Ovary (tissue), 9 donors: ENCODE data around the gene DUT. TPM values are rescaled to one million over a fixed set of nuclear protein-coding genes. Genes with fewer than 3 reads are reported as not detected.

Experiments
- DNase-seq, 5 donors: peaks; one replicate each; pipeline ENCODE4 v3.0.0-alpha.2; 2019 to 2020
- H3K27ac ChIP-seq, 2 donors: fragments of 200-600 bp; one replicate each; pipeline versions ENCODE4 v1.5.1 to v1.8.0; 2019 to 2022
- H3K27me3 ChIP-seq: fragments of 200-600 bp; one replicate; pipeline ENCODE4 v1.8.0; 2022
- H3K36me3 ChIP-seq: fragments of 200-600 bp; sonication (generic); one replicate; pipeline ENCODE4 v1.5.1; 2019
- H3K4me1 ChIP-seq: one replicate; pipeline ENCODE4 v1.8.1; 2013; ENCODE audit warnings: mild to moderate bottlenecking, moderate library complexity; ENCODE audit not compliant: insufficient read depth
- H3K4me3 ChIP-seq: fragments of 200-600 bp; sonication (generic); one replicate; pipeline ENCODE4 v1.5.1; 2017
- H3K9me3 ChIP-seq, 2 donors: fragments of 200-600 bp in 1 of 2; sonication (generic) in 1 of 2; one replicate each; pipeline versions ENCODE4 v1.5.1 to v1.8.1; 2013 to 2019; ENCODE audit warnings: mild to moderate bottlenecking in 1 of 2, moderate library complexity in 1 of 2
- EP300 ChIP-seq: sonication (generic); formaldehyde crosslinking; IDR thresholded peaks from one replicate; pipeline ENCODE4 v1.6.1; 2017; ENCODE audit warnings: antibody characterized with exemption
- POLR2A ChIP-seq: fragments of 450-650 bp; IDR thresholded peaks from one replicate; pipeline ENCODE4 v1.6.1; 2017; ENCODE audit warnings: antibody characterized with exemption, mild to moderate bottlenecking, moderate library complexity
- WGBS, 3 donors: extraction: QIAGEN DNeasy Blood & Tissue Kit in 1 of 3; methylation state at CpG; one replicate each; pipeline versions ENCODE4 v1.1.5 to v1.1.7; 2013 to 2017; 5-methylcytosine and 5-hydroxymethylcytosine counted together
- intact Hi-C, 4 donors: fragments of 100-400 bp; cut with DNase I; formaldehyde crosslinking; loops; one replicate each; pipeline versions ENCODE4 v1.11.0 to v1.15.1; 2022 to 2023
- polyA plus RNA-seq, 2 donors: library from polyadenylated mRNA; stranded (reverse); fragments of 200-250 nt in 1 of 2; fragments of 350-450 nt in 1 of 2; fragmentation: Illumina TruSeq in 1 of 2; extraction: RNeasy Lipid Tissue Mini Kit (QIAGEN cat#74804) in 1 of 2; gene quantifications; one replicate each; pipeline ENCODE4 v1.2.3, GENCODE V29; 2013 to 2014
- total RNA-seq, 7 donors: library from RNA; depleted of rRNA in 2 of 7; stranded (reverse); fragments of >200 nt in 2 of 7; fragmentation: NEBNext Ultra II Directional in 3 of 7; extraction: Animal tissue kit (Norgen Biotek cat#: 25700) in 3 of 7; gene quantifications; one replicate each; pipeline versions ENCODE4 v1.1.0 to v1.2.4, GENCODE V29; 2016 to 2023
- TF ChIP-seq, protein P1 (sequence below), 3 donors: fragments of 450-650 bp in 2 of 3; fragments of 200-600 bp in 1 of 3; IDR thresholded peaks; one replicate each; pipeline versions ENCODE4 v1.5.1 to v1.8.0; 2016 to 2022; ENCODE audit warnings: antibody characterized with exemption in 3 of 3, mild to moderate bottlenecking in 1 of 3
- donor health status: DM: no; HTN: no; CAD: no; lungs with moderate emphysema.
- donor health status: DM: no; HTN: no; CAD: no.
- donor health status: Bipolar disorder and iron deficiency.
- donor health status: DM: yes; HTN: yes; CAD: no.
- donor health status: DM: no; HTN: no; CAD: no.
- donor health status: DM: yes; HTN: yes; CAD: no.

The DUT gene
- total and polyA plus RNA-seq, 9 donors, result 63.1 to 131 (median 84.1) TPM

DNA sequence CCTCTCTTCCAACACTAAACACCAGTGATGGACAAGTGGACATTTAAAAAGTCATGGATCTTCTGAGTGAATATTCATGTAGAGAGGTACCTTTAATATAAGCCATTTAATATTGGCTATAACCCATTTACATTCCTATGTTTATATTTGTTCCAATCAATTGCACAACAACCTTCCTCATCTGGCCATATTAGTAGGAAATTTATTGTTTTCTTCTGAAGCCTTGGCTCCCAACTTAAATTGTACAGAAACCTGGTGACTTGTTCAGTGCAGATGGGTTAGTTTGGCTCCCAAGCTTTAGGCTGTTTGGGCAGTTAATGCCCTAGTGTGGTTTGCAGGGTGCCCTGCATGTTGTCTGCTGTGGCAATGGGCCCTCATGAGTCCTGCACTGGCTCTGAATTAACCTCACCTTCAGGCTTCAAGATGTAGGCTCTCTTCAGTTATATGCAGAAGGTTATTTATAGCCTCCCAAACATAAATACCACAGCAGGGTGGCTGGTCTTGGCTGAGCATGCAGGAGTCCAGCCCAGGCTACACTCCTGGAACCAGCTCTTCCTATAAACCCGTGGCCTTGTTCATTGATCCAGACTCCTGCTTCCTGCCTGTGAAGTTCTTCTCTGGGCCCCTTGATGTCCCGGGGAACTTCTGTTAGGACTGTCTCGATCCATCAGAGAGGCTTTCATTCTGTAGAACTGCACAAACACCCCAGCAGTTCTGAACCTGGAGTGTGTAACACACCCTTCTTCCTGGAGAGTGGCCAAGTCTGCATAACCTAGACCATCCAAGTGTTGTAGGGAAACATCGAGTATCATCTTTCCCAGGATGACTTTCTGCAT lies 57.0 kb downstream of the DUT start:
- intact Hi-C loops, result no loop called here
- WGBS, 3 donors, result 60 to 69% (median 65%) methylated on average over 4 of the region's 4 CpGs
- no peak overlapping the region for H3K4me3 ChIP-seq
- no peaks in the 10 kb centered on the region for H3K27me3 ChIP-seq
- no peak for TF ChIP-seq POLR2A
- no peak for TF ChIP-seq EP300
- TF ChIP-seq, protein P1, sequence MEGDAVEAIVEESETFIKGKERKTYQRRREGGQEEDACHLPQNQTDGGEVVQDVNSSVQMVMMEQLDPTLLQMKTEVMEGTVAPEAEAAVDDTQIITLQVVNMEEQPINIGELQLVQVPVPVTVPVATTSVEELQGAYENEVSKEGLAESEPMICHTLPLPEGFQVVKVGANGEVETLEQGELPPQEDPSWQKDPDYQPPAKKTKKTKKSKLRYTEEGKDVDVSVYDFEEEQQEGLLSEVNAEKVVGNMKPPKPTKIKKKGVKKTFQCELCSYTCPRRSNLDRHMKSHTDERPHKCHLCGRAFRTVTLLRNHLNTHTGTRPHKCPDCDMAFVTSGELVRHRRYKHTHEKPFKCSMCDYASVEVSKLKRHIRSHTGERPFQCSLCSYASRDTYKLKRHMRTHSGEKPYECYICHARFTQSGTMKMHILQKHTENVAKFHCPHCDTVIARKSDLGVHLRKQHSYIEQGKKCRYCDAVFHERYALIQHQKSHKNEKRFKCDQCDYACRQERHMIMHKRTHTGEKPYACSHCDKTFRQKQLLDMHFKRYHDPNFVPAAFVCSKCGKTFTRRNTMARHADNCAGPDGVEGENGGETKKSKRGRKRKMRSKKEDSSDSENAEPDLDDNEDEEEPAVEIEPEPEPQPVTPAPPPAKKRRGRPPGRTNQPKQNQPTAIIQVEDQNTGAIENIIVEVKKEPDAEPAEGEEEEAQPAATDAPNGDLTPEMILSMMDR (IDR thresholded peaks at IDR 0.05), result no peak
- no peaks in the 10 kb centered on the region for H3K36me3 ChIP-seq
- DNase-seq, result no peak
- peaks cover under 1% of the 10 kb centered on the region for H3K4me1 ChIP-seq
- no peak overlapping the region for H3K27ac ChIP-seq
- H3K9me3 ChIP-seq, result no peaks in the 10 kb centered on the region

DNA sequence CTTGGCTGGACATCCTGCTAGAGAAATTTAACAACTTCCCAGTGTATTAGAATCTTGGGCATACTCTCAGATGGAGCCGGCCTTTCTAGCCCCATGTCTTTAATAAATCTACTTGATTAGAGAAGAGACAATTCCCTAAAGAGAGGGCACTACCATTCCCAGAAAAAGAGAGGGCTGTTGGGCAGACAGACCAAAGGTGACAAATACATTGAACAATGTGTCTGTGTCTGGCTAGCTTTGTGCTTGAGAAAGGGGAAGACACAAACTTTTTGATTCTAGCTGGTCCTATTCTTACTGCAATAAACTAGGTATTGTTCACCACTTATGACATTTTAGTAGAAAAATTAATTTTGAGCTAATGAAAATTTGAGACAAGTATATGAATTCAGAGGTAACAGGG lies 57.7 kb downstream of the DUT start:
- intact Hi-C loops, result no loop called here
- DNase-seq, result no peak
- Histone ChIP-seq H3K27ac (no peak overlapping the region), H3K4me1 (peaks cover 6% of the 10 kb centered on the region), H3K27me3 (no peaks in the 10 kb centered on the region), H3K4me3 (no peak overlapping the region), H3K36me3 (no peaks in the 10 kb centered on the region), H3K9me3 (no peaks in the 10 kb centered on the region)
- WGBS, 3 donors, result 69 to 91% (median 83%) methylated on average over 1 of the region's 1 CpG
- TF ChIP-seq, protein P1 (IDR thresholded peaks at IDR 0.05), result no peak
- no peak for TF ChIP-seq POLR2A
- no peak for TF ChIP-seq EP300

DNA sequence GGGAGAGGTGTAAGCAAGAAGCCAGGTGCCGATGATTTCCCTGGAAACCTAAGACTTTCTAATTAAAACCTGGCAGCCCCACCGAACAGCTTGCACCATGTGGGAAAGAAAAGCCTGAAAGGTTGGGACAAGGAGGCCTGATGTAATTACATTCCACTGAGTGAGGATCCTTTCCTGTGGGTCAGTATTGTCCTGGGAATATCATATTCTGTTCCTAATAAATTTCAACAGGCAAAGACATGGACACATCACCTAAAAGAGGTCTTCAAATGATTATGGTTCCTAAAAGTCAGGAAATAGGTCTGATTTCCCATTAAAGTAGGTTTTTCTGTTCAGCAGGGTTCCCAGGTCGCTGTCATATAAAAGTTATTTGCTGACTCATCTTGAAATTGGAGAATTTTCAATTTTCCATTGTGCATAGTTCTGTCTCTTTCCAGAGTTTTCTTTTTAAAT lies 58.5 kb downstream of the DUT start:
- TF ChIP-seq EP300 (no peak), POLR2A (no peak)
- TF ChIP-seq, protein P1 (IDR thresholded peaks at IDR 0.05), result no peak
- no peaks in the 10 kb centered on the region for H3K9me3 ChIP-seq
- no peak overlapping the region for H3K4me3 ChIP-seq
- H3K27me3 ChIP-seq, result no peaks in the 10 kb centered on the region
- 34 to 44% (median 36%) methylated on average over 3 of the region's 3 CpGs for WGBS, 3 donors
- peaks cover 12% of the 10 kb centered on the region for H3K4me1 ChIP-seq
- H3K27ac ChIP-seq, result no peak overlapping the region
- intact Hi-C loops, result no loop called here
- peak in 1 of 5 donors; percentile 40 for DNase-seq
- H3K36me3 ChIP-seq, result no peaks in the 10 kb centered on the region

DNA sequence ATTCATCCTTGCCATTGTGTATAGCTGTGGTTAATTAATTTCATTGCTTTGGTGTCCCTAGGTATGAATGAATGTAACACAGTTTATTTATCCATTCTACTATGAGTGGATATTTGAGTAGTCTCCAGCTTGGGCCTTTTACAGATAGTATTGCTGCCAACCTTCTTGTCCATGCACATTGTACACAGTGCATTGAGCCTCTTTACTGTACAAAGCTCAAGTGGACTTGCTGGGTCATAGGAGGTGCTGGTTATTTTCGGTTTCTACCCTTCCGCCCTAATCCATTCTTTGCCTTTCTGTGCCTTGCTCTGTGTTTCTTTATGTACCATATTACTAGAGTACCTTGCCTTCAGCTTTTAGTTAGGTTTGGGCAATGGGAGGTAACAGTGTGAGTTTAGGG lies 60.7 kb downstream of the DUT start:
- Histone ChIP-seq H3K9me3 (no peaks in the 10 kb centered on the region), H3K27me3 (no peaks in the 10 kb centered on the region), H3K27ac (no peak overlapping the region), H3K4me3 (no peak overlapping the region), H3K36me3 (no peaks in the 10 kb centered on the region), H3K4me1 (peaks cover 14% of the 10 kb centered on the region)
- no peak for DNase-seq
- intact Hi-C loops, result no loop called here
- WGBS, 3 donors, result 92 to 100% (median 98%) methylated on average over 2 of the region's 2 CpGs
- TF ChIP-seq POLR2A (no peak), EP300 (no peak)
- TF ChIP-seq, protein P1 (IDR thresholded peaks at IDR 0.05), result no peak
